ENCODE data around the gene ACOX1. TPM values are rescaled to one million over a fixed set of nuclear protein-coding genes. Genes with fewer than 3 reads are reported as not detected.

Gene ACOX1
- total and polyA plus RNA-seq, 8 donors, result 11.9 to 133 (median 29.8) TPM

- WGBS, 5 donors, result 72 to 92% (median 80%) methylated on average over 7 to 8 of the region's 8 CpGs
These were observed 25.8 kb upstream of the ACOX1 start for GRCh38 chr17:76004750-76005262.

GRCh38 chr17:76003915-76004314, 24.9 kb upstream of the ACOX1 start:
- H3K4me1 ChIP-seq, result peaks cover 17 to 39% (median 21%) of the 10 kb centered on the region in 4 donors
- H3K36me3 ChIP-seq, result peaks cover 0 to 48% (median 21%) of the 10 kb centered on the region in 4 donors
- no peaks in the 10 kb centered on the region for H3K27me3 ChIP-seq
- peak overlapping the region in 3 of 5 donors; percentile 7 to 58 (median 50) for H3K27ac ChIP-seq
- no peak for DNase-seq
- intact Hi-C loops (cut with DNase I; ENCODE audit: low total_unique reads), result loop anchor here (5.0 kb wide), 1 partner anchor 97 kb away; no protein-coding TSS in a partner anchor
- no peaks in the 10 kb centered on the region for H3K9me3 ChIP-seq
- H3K4me3 ChIP-seq, result no peak overlapping the region
- 65 to 76% (median 70%) methylated on average over 5 to 6 of the region's 6 CpGs for WGBS, 5 donors
- TF ChIP-seq CTCF (IDR thresholded peaks at IDR 0.05), result no peak

More at GRCh38 chr17:76004750-76005262, 25.8 kb upstream of the ACOX1 start:
- H3K36me3 ChIP-seq, result peaks cover 0 to 55% (median 25%) of the 10 kb centered on the region in 4 donors
- H3K27ac ChIP-seq, result peak overlapping the region in 3 of 5 donors; percentile 3 to 37 (median 4)
- peaks cover 16 to 35% (median 19%) of the 10 kb centered on the region in 4 donors for H3K4me1 ChIP-seq
- TF ChIP-seq CTCF (IDR thresholded peaks at IDR 0.05) (no peak), EP300 (IDR thresholded peaks at IDR 0.05) (no peak), POLR2AphosphoS5 (IDR thresholded peaks at IDR 0.05) (no peak), POLR2A (IDR thresholded peaks at IDR 0.05) (no peak)
- H3K9me3 ChIP-seq, result no peaks in the 10 kb centered on the region
- DNase-seq, result peak in 1 of 2 donors; percentile 19
- intact Hi-C loops (cut with DNase I; ENCODE audit: low total_unique reads), result loop anchor here (5.0 kb wide), 2 partner anchors 88 to 98 kb away; no protein-coding TSS in a partner anchor
- no peak overlapping the region for H3K4me3 ChIP-seq
- no peaks in the 10 kb centered on the region for H3K27me3 ChIP-seq

GRCh38 chr17:76002100-76002499, 23.1 kb upstream of the ACOX1 start:
- Histone ChIP-seq H3K4me1 (peaks cover 22 to 54% (median 39%) of the 10 kb centered on the region in 4 donors), H3K9me3 (no peaks in the 10 kb centered on the region), H3K27ac (no peak overlapping the region), H3K4me3 (no peak overlapping the region), H3K27me3 (no peaks in the 10 kb centered on the region), H3K36me3 (peaks cover 0 to 37% (median 17%) of the 10 kb centered on the region in 4 donors)
- DNase-seq, result no peak
- intact Hi-C loops (cut with DNase I; ENCODE audit: low total_unique reads), result loop anchor here (5.0 kb wide), 1 partner anchor 95 kb away; no protein-coding TSS in a partner anchor
- 94 to 98% (median 95%) methylated on average over 12 of the region's 12 CpGs; no CpG with 5 or more reads in 1 of the 5 donors for WGBS, 5 donors
- no peak for TF ChIP-seq EP300 (IDR thresholded peaks at IDR 0.05)
- TF ChIP-seq POLR2AphosphoS5 (IDR thresholded peaks at IDR 0.05), result no peak
- no peak for TF ChIP-seq CTCF (IDR thresholded peaks at IDR 0.05)
- TF ChIP-seq POLR2A (IDR thresholded peaks at IDR 0.05), result no peak

GRCh38 chr17:76000755-76001521, 22.0 kb upstream of the ACOX1 start, which contains the start of gene CDK3:
Gene CDK3 (plus strand): TSS chr17:76000855. CDS start chr17:76001426, 571 bp downstream.
- Histone ChIP-seq H3K36me3 (peaks cover 0 to 38% (median 17%) of the 10 kb centered on the region in 4 donors), H3K27ac (peak within 1 kb of the TSS in 2 of 5 donors; percentile 18 to 36)
- intact Hi-C loops (cut with DNase I; ENCODE audit: low total_unique reads), result loop anchor here (5.0 kb wide), 1 partner anchor 94 kb away; no protein-coding TSS in a partner anchor

More at GRCh38 chr17:76000755-76001521, 22.0 kb upstream of the ACOX1 start, which contains the start of gene CDK3:
- H3K27me3 ChIP-seq, result no peaks in the 10 kb centered on the region
- peak in 1 of 2 donors; percentile 8 for DNase-seq
- WGBS, 5 donors, result 72 to 80% (median 79%) methylated on average over 14 to 21 of the region's 21 CpGs
- H3K4me1 ChIP-seq, result peaks cover 27 to 66% (median 45%) of the 10 kb centered on the region in 4 donors
- TF ChIP-seq EP300 (IDR thresholded peaks at IDR 0.05), result no peak
- TF ChIP-seq POLR2AphosphoS5 (IDR thresholded peaks at IDR 0.05), result no peak
- TF ChIP-seq POLR2A (IDR thresholded peaks at IDR 0.05), result no peak
- TF ChIP-seq CTCF (IDR thresholded peaks at IDR 0.05), result no peak
- H3K9me3 ChIP-seq, result no peaks in the 10 kb centered on the region
- H3K4me3 ChIP-seq, result no peak within 1 kb of the TSS

All from stomach (tissue), 9 donors.